ENCODE results near the gene BOLA1. TPM values are rescaled to one million over a fixed set of nuclear protein-coding genes. Genes with fewer than 3 reads are reported as not detected.
A peak's percentile ranks its signal among the peaks of the same experiment; 100 is the strongest.

BOLA1 gene
- total RNA-seq, 1 donor, result 7.0 TPM

DNA sequence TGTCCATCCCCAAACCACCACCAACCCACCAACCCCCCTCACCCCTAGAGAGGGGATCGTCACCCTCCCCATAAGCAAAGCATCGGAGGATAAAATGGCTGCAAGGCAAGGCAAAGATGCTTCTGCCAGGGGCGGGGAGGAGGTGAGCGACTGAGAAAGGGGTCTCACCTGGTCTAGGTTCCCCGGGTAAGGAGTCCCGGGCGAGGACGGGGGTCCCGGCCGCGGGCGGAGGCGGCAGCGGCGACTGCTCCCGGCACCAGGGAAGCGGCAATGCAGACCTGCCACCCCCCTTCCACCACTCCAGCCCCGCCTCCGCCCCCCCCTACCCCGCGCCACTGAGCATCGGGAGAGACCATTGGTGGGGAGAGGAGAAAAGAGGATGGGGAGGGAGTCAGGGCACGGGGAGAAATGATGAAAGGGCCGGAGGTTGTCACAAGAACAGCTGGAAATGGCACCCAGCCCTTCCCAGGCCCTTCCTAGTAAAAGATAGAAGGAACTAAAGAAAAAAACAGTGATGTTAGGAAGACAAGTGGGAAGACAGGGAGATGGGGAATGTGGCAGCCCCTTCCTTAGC lies 18.3 kb downstream of the BOLA1 start, which contains the start of gene SV2A:
TSS of gene SV2A (minus strand) at position 274 of the 574 bp plus-strand sequence. CDS start 4,004 bp downstream, outside the sequence.
- peak within 1 kb of the TSS; percentile 79 for H3K4me3 ChIP-seq (ENCODE audit: low read depth, low read length)
- TF ChIP-seq, protein P1, sequence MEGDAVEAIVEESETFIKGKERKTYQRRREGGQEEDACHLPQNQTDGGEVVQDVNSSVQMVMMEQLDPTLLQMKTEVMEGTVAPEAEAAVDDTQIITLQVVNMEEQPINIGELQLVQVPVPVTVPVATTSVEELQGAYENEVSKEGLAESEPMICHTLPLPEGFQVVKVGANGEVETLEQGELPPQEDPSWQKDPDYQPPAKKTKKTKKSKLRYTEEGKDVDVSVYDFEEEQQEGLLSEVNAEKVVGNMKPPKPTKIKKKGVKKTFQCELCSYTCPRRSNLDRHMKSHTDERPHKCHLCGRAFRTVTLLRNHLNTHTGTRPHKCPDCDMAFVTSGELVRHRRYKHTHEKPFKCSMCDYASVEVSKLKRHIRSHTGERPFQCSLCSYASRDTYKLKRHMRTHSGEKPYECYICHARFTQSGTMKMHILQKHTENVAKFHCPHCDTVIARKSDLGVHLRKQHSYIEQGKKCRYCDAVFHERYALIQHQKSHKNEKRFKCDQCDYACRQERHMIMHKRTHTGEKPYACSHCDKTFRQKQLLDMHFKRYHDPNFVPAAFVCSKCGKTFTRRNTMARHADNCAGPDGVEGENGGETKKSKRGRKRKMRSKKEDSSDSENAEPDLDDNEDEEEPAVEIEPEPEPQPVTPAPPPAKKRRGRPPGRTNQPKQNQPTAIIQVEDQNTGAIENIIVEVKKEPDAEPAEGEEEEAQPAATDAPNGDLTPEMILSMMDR (IDR thresholded peaks at IDR 0.05; ENCODE audit: insufficient read depth, low read length), result no peak
- DNase-seq (ENCODE audit: low read depth), result peak; percentile 66

DNA sequence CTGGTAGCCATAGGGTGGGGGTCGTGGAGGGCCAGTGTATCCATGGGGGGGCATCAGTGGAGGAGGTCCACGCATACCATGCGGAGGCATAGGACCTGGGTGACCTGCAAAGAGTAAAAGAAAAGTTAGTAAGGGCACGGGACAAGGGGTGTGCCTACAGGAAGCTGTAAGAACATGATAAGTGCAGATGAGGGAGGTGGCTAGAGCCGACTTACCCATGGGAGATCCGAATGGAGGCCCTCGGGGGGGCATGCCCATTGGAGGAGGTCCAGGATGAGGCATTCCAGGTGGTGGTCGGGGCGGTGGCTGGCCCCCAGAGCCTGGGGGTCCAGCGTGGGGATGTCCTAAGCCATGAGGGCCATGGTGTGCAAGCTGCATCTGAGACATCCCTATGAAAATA lies 24.3 kb downstream of the BOLA1 start:
- no peak for DNase-seq (ENCODE audit: low read depth)
- TF ChIP-seq, protein P1 (IDR thresholded peaks at IDR 0.05; ENCODE audit: insufficient read depth, low read length), result no peak

DNA sequence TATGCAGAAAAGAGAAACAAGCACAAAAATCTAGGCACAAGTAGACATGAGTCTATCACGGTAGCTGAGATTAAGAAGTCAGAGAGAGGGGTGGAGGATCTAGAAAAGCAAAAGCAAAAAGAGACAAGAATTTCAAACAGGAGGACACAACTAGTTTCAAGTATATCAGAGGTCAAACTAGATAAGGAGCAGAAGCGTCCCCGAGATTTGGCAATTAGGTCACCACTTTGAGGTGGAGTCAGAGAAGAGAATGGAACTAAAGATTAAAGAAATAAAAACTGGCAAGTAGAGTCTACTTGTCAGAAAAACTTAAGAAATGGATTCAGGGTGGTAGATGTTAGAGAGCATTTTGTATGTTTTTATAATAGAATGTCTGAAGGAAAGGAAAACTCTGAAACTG lies 26.0 kb downstream of the BOLA1 start:
- TF ChIP-seq, protein P1 (IDR thresholded peaks at IDR 0.05; ENCODE audit: insufficient read depth, low read length), result no peak
- H3K4me3 ChIP-seq (ENCODE audit: low read depth, low read length), result no peak overlapping the region
- DNase-seq (ENCODE audit: low read depth), result no peak

More for the DNA sequence above, 24.3 kb downstream of the BOLA1 start:
- no peak overlapping the region for H3K4me3 ChIP-seq (ENCODE audit: low read depth, low read length)

DNA sequence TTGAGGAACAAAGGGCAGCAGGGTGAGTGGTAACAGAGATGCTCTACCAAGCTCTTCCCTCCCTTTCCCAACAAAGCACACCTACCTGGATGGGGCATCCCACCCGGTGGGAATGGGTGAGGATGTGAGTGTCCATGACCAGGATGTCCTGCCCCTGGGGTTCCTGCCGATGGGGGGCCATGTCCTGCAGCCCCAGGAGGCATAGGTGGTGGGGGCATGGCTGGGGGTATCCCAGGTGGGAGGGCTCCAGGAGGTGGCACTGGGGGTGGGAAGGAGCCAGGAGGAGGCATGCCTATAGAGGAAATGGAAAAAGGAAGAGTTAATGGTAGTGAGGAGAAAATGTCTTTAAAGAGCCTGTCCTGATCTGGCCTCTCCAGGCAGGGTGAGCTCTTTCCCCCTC lies 26.4 kb downstream of the BOLA1 start:
- TF ChIP-seq, protein P1 (IDR thresholded peaks at IDR 0.05; ENCODE audit: insufficient read depth, low read length), result no peak
- H3K4me3 ChIP-seq (ENCODE audit: low read depth, low read length), result no peak overlapping the region

DNA sequence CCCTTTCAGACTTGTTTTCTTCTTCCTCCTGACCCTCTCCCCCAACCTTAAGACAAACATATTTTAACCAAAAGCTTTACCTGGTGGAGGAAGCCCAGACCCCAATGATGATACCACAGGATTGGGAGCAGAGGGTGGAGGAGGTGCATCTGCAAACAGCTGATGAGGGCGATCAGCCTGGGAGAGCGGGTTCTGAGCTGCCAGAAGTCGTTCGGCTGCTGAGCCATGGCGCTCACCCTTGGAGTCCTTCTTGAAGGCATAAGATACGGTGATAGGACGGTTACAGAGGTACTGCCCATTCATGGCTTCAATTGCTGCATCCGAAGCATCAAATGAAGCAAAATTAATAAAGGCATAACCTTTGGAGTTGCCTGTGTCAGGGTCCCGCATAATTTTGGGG lies 26.9 kb downstream of the BOLA1 start:
- TF ChIP-seq, protein P1 (IDR thresholded peaks at IDR 0.05; ENCODE audit: insufficient read depth, low read length), result no peak
- peak overlapping the region; percentile 88 for H3K4me3 ChIP-seq (ENCODE audit: low read depth, low read length)
- no peak for DNase-seq (ENCODE audit: low read depth)

More for the DNA sequence above, 26.4 kb downstream of the BOLA1 start:
- no peak for DNase-seq (ENCODE audit: low read depth)

DNA sequence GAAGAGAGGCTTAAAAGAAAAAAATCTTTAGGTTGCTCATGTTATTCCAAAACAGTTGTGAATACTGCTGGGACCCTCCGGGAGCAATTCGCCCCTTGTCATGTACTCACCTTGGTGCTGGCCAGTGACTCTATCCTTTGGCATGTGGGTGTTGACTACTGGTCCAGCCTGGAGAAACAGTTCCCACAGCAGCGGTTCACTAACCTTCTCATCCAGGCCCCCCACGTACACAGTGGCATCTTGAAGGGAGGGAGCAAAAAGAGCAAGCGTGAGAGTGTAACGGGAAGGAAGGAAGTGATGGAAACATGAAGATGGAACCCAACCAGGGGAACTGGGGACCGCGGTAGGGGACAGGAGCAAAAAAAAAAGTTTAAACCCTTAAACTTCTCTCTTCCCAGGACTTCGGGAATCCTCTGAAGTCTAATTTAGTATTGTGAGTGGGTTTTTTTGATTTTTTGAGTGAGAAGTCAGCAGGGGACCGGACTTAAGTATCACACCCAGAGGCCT lies 27.7 kb downstream of the BOLA1 start:
- TF ChIP-seq, protein P1 (IDR thresholded peaks at IDR 0.05; ENCODE audit: insufficient read depth, low read length), result no peak
- peak overlapping the region; percentile 88 for H3K4me3 ChIP-seq (ENCODE audit: low read depth, low read length)
- no peak for DNase-seq (ENCODE audit: low read depth)

Measured in fibroblast of the aortic adventitia (primary cell).